ENCODE results near the gene SCGB1C2.
"Not testable (repeated sequence)": the region's sequence is repeated elsewhere in the genome, so short reads cannot be mapped to it uniquely, and the experiment has no call there.

The SCGB1C2 gene

GRCh38 chr17:137166-137807, at the start of gene SCGB1C2:
Gene SCGB1C2, plus strand, starts transcription at chr17:137569. Its CDS starts 22 bp downstream, at chr17:137591.
- not testable (repeated sequence) for DNase-seq (ENCODE audit: low spot score)

- DNase-seq (ENCODE audit: low spot score): not testable (repeated sequence)
These were observed 24.3 kb upstream of the SCGB1C2 start for GRCh38 chr17:113111-113510.

GRCh38 chr17:118339-118917, 18.9 kb upstream of the SCGB1C2 start:
- peak; percentile 12 for DNase-seq (ENCODE audit: low spot score)

GRCh38 chr17:133932-134331, 3.4 kb upstream of the SCGB1C2 start:
- DNase-seq (ENCODE audit: low spot score): not testable (repeated sequence)

- DNase-seq (ENCODE audit: low spot score): not testable (repeated sequence)
These were observed 3.0 kb upstream of the SCGB1C2 start for GRCh38 chr17:134332-134785.

GRCh38 chr17:135022-135421, 2.3 kb upstream of the SCGB1C2 start:
- DNase-seq (ENCODE audit: low spot score): not testable (repeated sequence)

GRCh38 chr17:135895-136294, 1.5 kb upstream of the SCGB1C2 start:
- DNase-seq (ENCODE audit: low spot score): not testable (repeated sequence)

GRCh38 chr17:136531-136930, 838 bp upstream of the SCGB1C2 start:
- not testable (repeated sequence) for DNase-seq (ENCODE audit: low spot score)

- not testable (repeated sequence) for DNase-seq (ENCODE audit: low spot score)
These were observed 2.2 kb downstream of the SCGB1C2 start for GRCh38 chr17:139401-140205.

GRCh38 chr17:142102-142661, 4.8 kb downstream of the SCGB1C2 start:
- DNase-seq (ENCODE audit: low spot score): no peak

GRCh38 chr17:142876-143784, 5.8 kb downstream of the SCGB1C2 start:
- no peak for DNase-seq (ENCODE audit: low spot score)

GRCh38 chr17:143785-144281, 6.5 kb downstream of the SCGB1C2 start:
- DNase-seq (ENCODE audit: low spot score): peak; percentile 22

- DNase-seq (ENCODE audit: low spot score): no peak
These were observed 7.7 kb downstream of the SCGB1C2 start for GRCh38 chr17:144936-145670.

GRCh38 chr17:145671-146541, 8.5 kb downstream of the SCGB1C2 start:
- DNase-seq (ENCODE audit: low spot score): no peak

- no peak for DNase-seq (ENCODE audit: low spot score)
These were observed 9.2 kb downstream of the SCGB1C2 start for GRCh38 chr17:146546-146945.

GRCh38 chr17:146983-147761, 9.8 kb downstream of the SCGB1C2 start:
- no peak for DNase-seq (ENCODE audit: low spot score)

- no peak for DNase-seq (ENCODE audit: low spot score)
These were observed 10.7 kb downstream of the SCGB1C2 start for GRCh38 chr17:147796-148740.

GRCh38 chr17:148757-149156, 11.4 kb downstream of the SCGB1C2 start:
- no peak for DNase-seq (ENCODE audit: low spot score)
